Cardiac septum (tissue), 1 donor: Measurements from ENCODE around the gene CHN2. TPM values are rescaled to one million over a fixed set of nuclear protein-coding genes. Genes with fewer than 3 reads are reported as not detected.

Experiments used
- DNase-seq: peaks from one replicate; pipeline ENCODE4 v3.0.0-alpha.2; 2020; ENCODE audit warnings: low spot score
- intact Hi-C: fragments of 100-400 bp; cut with DNase I; formaldehyde crosslinking; loops from one replicate; pipeline ENCODE4 v1.14.0; 2022
- total RNA-seq: library from RNA; stranded (reverse); fragmentation: NEBNext Ultra II Directional; extraction: Animal tissue kit (Norgen Biotek cat#: 25700); gene quantifications from one replicate; pipeline ENCODE4 v1.2.1, GENCODE V29; 2021
- donor health status: DM: no; HTN: no; CAD: no.

CHN2 gene
- total RNA-seq, 1 donor from 2014 or later = 33.6 TPM

GRCh38 chr7:29432721-29433120 is 238.1 kb downstream of the CHN2 start:
- no peak for DNase-seq
- intact Hi-C loops = no loop called here

- no peak for DNase-seq
- intact Hi-C loops = no loop called here
These were observed 239.8 kb downstream of the CHN2 start for GRCh38 chr7:29434380-29434768.

GRCh38 chr7:29435167-29435566 is 240.6 kb downstream of the CHN2 start:
- intact Hi-C loops = no loop called here

GRCh38 chr7:29435902-29436301 is 241.3 kb downstream of the CHN2 start:
- intact Hi-C loops = no loop called here
- no peak for DNase-seq

More at GRCh38 chr7:29435167-29435566, 240.6 kb downstream of the CHN2 start:
- no peak for DNase-seq

- DNase-seq = no peak
- intact Hi-C loops = no loop called here
These were observed 247.6 kb downstream of the CHN2 start for GRCh38 chr7:29442146-29442545.

GRCh38 chr7:29443552-29443951 is 249.0 kb downstream of the CHN2 start:
- no peak for DNase-seq
- intact Hi-C loops = no loop called here

GRCh38 chr7:29444267-29444666 is 249.7 kb downstream of the CHN2 start:
- no peak for DNase-seq
- intact Hi-C loops = no loop called here

GRCh38 chr7:29445736-29446135 is 251.2 kb downstream of the CHN2 start:
- intact Hi-C loops = no loop called here

GRCh38 chr7:29447828-29448227 is 253.3 kb downstream of the CHN2 start:
- intact Hi-C loops = no loop called here
- DNase-seq = no peak

More at GRCh38 chr7:29445736-29446135, 251.2 kb downstream of the CHN2 start:
- DNase-seq = no peak

GRCh38 chr7:29449569-29450260 is 255.1 kb downstream of the CHN2 start:
- intact Hi-C loops = no loop called here
- no peak for DNase-seq

GRCh38 chr7:29453021-29453420 is 258.4 kb downstream of the CHN2 start:
- DNase-seq = no peak
- intact Hi-C loops = no loop called here

- DNase-seq = no peak
- intact Hi-C loops = no loop called here
These were observed 259.9 kb downstream of the CHN2 start for GRCh38 chr7:29454464-29454863.

- DNase-seq = no peak
- intact Hi-C loops = no loop called here
These were observed 260.4 kb downstream of the CHN2 start for GRCh38 chr7:29454899-29455451.

GRCh38 chr7:29457141-29457561 is 262.6 kb downstream of the CHN2 start:
- intact Hi-C loops = no loop called here
- no peak for DNase-seq

- no peak for DNase-seq
- intact Hi-C loops = no loop called here
These were observed 263.0 kb downstream of the CHN2 start for GRCh38 chr7:29457565-29458011.

GRCh38 chr7:29458933-29459332 is 264.4 kb downstream of the CHN2 start:
- DNase-seq = no peak
- intact Hi-C loops = no loop called here

GRCh38 chr7:29459589-29459988 is 265.0 kb downstream of the CHN2 start:
- DNase-seq = no peak

GRCh38 chr7:29461996-29462395 is 267.4 kb downstream of the CHN2 start:
- intact Hi-C loops = no loop called here
- no peak for DNase-seq

More at GRCh38 chr7:29459589-29459988, 265.0 kb downstream of the CHN2 start:
- intact Hi-C loops = no loop called here

GRCh38 chr7:29463504-29464158 is 269.1 kb downstream of the CHN2 start:
- intact Hi-C loops = no loop called here
- no peak for DNase-seq

- DNase-seq = no peak
- intact Hi-C loops = no loop called here
These were observed 270.2 kb downstream of the CHN2 start for GRCh38 chr7:29464753-29465152.
